ENCODE measurements around the gene CTNNA1.

The CTNNA1 gene

GRCh38 chr5:138948471-138949222 is 195.4 kb downstream of the CTNNA1 start:
- H3K36me3 ChIP-seq (ENCODE audit: insufficient read depth, low read length) = peaks cover 6% of the 10 kb centered on the region; the same call in 1 of the 2 replicates
- H2AFZ ChIP-seq (ENCODE audit: low read length) = no peak overlapping the region
- H3K9me2 ChIP-seq (replicated peaks; ENCODE audit: low read depth, low read length) = no peaks in the 10 kb centered on the region
- H3K79me2 ChIP-seq (ENCODE audit: insufficient read depth, low read length) = no peaks in the 10 kb centered on the region
- no peak overlapping the region for H3K4me3 ChIP-seq (ENCODE audit: low read length, poor library complexity, severe bottlenecking)
- H3K9me3 ChIP-seq (ENCODE audit: insufficient read depth, low read depth, low read length) = no peaks in the 10 kb centered on the region
- H3K27me3 ChIP-seq (ENCODE audit: insufficient read depth, low read length, poor library complexity, severe bottlenecking) = no peaks in the 10 kb centered on the region
- no peaks in the 10 kb centered on the region for H4K20me1 ChIP-seq (ENCODE audit: insufficient read depth, low read length, poor library complexity, severe bottlenecking)
- no peaks in the 10 kb centered on the region for H3F3A ChIP-seq (ENCODE audit: low read depth)
- no peak overlapping the region for H3K9ac ChIP-seq (ENCODE audit: low read depth, low read length, poor library complexity, severe bottlenecking)
- TF ChIP-seq CTCF (conservative IDR thresholded peaks at IDR 0.05; ENCODE audit: low read length) = no peak
- H3K4me1 ChIP-seq (ENCODE audit: insufficient read depth, low read length, poor library complexity, severe bottlenecking) = peaks cover 28% of the 10 kb centered on the region
- no peak overlapping the region for H3K4me2 ChIP-seq (ENCODE audit: low read depth, low read length, poor library complexity, severe bottlenecking)

- Histone ChIP-seq H3K4me3 (ENCODE audit: low read length, poor library complexity, severe bottlenecking) (no peak overlapping the region), H3K79me2 (ENCODE audit: insufficient read depth, low read length) (no peaks in the 10 kb centered on the region), H2AFZ (ENCODE audit: low read length) (no peak overlapping the region), H3K27me3 (ENCODE audit: insufficient read depth, low read length, poor library complexity, severe bottlenecking) (no peaks in the 10 kb centered on the region), H3K9me3 (ENCODE audit: insufficient read depth, low read depth, low read length) (no peaks in the 10 kb centered on the region), H3F3A (ENCODE audit: low read depth) (no peaks in the 10 kb centered on the region), H3K4me2 (ENCODE audit: low read depth, low read length, poor library complexity, severe bottlenecking) (no peak overlapping the region), H3K4me1 (ENCODE audit: insufficient read depth, low read length, poor library complexity, severe bottlenecking) (peaks cover 28% of the 10 kb centered on the region), H3K9ac (ENCODE audit: low read depth, low read length, poor library complexity, severe bottlenecking) (no peak overlapping the region), H3K9me2 (replicated peaks; ENCODE audit: low read depth, low read length) (no peaks in the 10 kb centered on the region), H4K20me1 (ENCODE audit: insufficient read depth, low read length, poor library complexity, severe bottlenecking) (no peaks in the 10 kb centered on the region), H3K36me3 (ENCODE audit: insufficient read depth, low read length) (peaks cover 6% of the 10 kb centered on the region; the same call in 1 of the 2 replicates)
- TF ChIP-seq CTCF (conservative IDR thresholded peaks at IDR 0.05; ENCODE audit: low read length) = no peak
- no peak for TF ChIP-seq EZH2phosphoT487 (IDR thresholded peaks at IDR 0.05; ENCODE audit: borderline replicate concordance)
Measured at GRCh38 chr5:138949223-138949574, 196.0 kb downstream of the CTNNA1 start.

- Histone ChIP-seq H3K79me2 (ENCODE audit: insufficient read depth, low read length) (no peaks in the 10 kb centered on the region), H3F3A (ENCODE audit: low read depth) (no peaks in the 10 kb centered on the region), H3K4me3 (ENCODE audit: low read length, poor library complexity, severe bottlenecking) (no peak overlapping the region), H3K27me3 (ENCODE audit: insufficient read depth, low read length, poor library complexity, severe bottlenecking) (no peaks in the 10 kb centered on the region), H3K9me3 (ENCODE audit: insufficient read depth, low read depth, low read length) (no peaks in the 10 kb centered on the region), H4K20me1 (ENCODE audit: insufficient read depth, low read length, poor library complexity, severe bottlenecking) (no peaks in the 10 kb centered on the region), H3K9ac (ENCODE audit: low read depth, low read length, poor library complexity, severe bottlenecking) (no peak overlapping the region), H3K9me2 (replicated peaks; ENCODE audit: low read depth, low read length) (no peaks in the 10 kb centered on the region), H3K4me2 (ENCODE audit: low read depth, low read length, poor library complexity, severe bottlenecking) (no peak overlapping the region), H3K4me1 (ENCODE audit: insufficient read depth, low read length, poor library complexity, severe bottlenecking) (peaks cover 28% of the 10 kb centered on the region), H2AFZ (ENCODE audit: low read length) (no peak overlapping the region), H3K36me3 (ENCODE audit: insufficient read depth, low read length) (peaks cover 6% of the 10 kb centered on the region; the same call in 1 of the 2 replicates)
- TF ChIP-seq EZH2phosphoT487 (IDR thresholded peaks at IDR 0.05; ENCODE audit: borderline replicate concordance) = no peak
- TF ChIP-seq CTCF (conservative IDR thresholded peaks at IDR 0.05; ENCODE audit: low read length) = no peak
Measured at GRCh38 chr5:138949988-138950387, 196.8 kb downstream of the CTNNA1 start.
